K562 (cell line): Measurements from ENCODE around the gene KIF3A. TPM values are rescaled to one million over a fixed set of nuclear protein-coding genes. Genes with fewer than 3 reads are reported as not detected.

ENCODE experiments used
- ATAC-seq: fragments of 200-7000 bp; cut with Tn5 transposase; 3 replicates; pipeline ENCODE4 v1.9.1; 2020; ENCODE audit warnings: moderate library complexity
- BruUV-seq: library from RNA; stranded (reverse); fragments of 400-500 nt; replicated peaks from 2 replicates; lab custom pipeline; 2021; lab: Mats Ljungman, UMichigan
- CTCF ChIA-PET: fragments of 300-600 bp; formaldehyde crosslinking; extraction: SDS; loops from one replicate; lab custom pipeline; 2021; ENCODE audit warnings: low intra/inter-chr PET ratio; lab: Yijun Ruan, JAX
- POLR2A ChIA-PET: fragments of 300-600, 350-650 bp; sonication (Branson Sonifier 250); formaldehyde crosslinking; extraction: SDS; loops from one replicate; lab custom pipeline; 2021; ENCODE audit warnings: antibody characterized with exemption, inconsistent platforms; lab: Yijun Ruan, JAX
- DNase-seq, 4 experiments: peaks; one replicate each; pipeline versions ENCODE4 v3.0.0 to v3.0.0-alpha.2; 2011 to 2018; ENCODE audit warnings: low spot score in 3 of 4, mixed read lengths in 3 of 4; ENCODE audit errors: extremely low read depth in 1 of 4
- FAIRE-seq: peaks from 2 replicates; lab custom pipeline; 2011; peaks lifted over from hg19 to GRCh38; lab: Jason Lieb, UNC
- H2AFZ ChIP-seq: 2 replicates; pipeline ENCODE4 v1.6.0; 2011; ENCODE audit warnings: low read depth, low read length, control low read depth, inconsistent platforms
- H3K27ac ChIP-seq: fragments of 200-600 bp; 3 replicates; pipeline ENCODE4 v1.8.0; 2011; ENCODE audit warnings: low read depth, mild to moderate bottlenecking, control low read depth, inconsistent platforms, low read length, moderate library complexity, mixed read lengths; ENCODE audit errors: extremely low read depth
- H3K27me3 ChIP-seq, 2 experiments: fragments of 300-600 bp in 1 of 2; 2 replicates in 1 of 2; 3 replicates in 1 of 2; pipeline versions ENCODE4 v1.6.0 to v1.8.0; 2011; ENCODE audit warnings: inconsistent platforms in 2 of 2, low read length in 2 of 2, mild to moderate bottlenecking in 1 of 2, mixed read lengths in 1 of 2, moderate library complexity in 1 of 2; ENCODE audit not compliant: control insufficient read depth in 2 of 2, insufficient read depth in 2 of 2
- H3K36me3 ChIP-seq: fragments of 300-600 bp; 3 replicates; pipeline ENCODE4 v1.8.0; 2011; ENCODE audit warnings: mild to moderate bottlenecking, low read length, inconsistent platforms; ENCODE audit not compliant: control insufficient read depth, insufficient read depth
- H3K4me1 ChIP-seq, 2 experiments: fragments of 200-600 bp in 1 of 2; replicated peaks in 1 of 2; 2 replicates in 1 of 2; 3 replicates in 1 of 2; pipeline versions ENCODE4 v1.5.1 to v1.8.0; 2011; ENCODE audit warnings: inconsistent platforms in 2 of 2, low read length in 2 of 2, mild to moderate bottlenecking in 1 of 2, mixed read lengths in 1 of 2, moderate library complexity in 1 of 2; ENCODE audit not compliant: control insufficient read depth in 2 of 2, insufficient read depth in 2 of 2
- H3K4me2 ChIP-seq: 2 replicates; pipeline ENCODE4 v1.6.1; 2011; ENCODE audit warnings: low read length, control low read depth, inconsistent platforms, mixed read lengths; ENCODE audit not compliant: insufficient read depth
- H3K4me3 ChIP-seq: fragments of 200-600 bp; sonication (generic), shearing (Covaris generic); 2 replicates; pipeline ENCODE4 v1.5.1; 2016; ENCODE audit warnings: control low read depth, inconsistent platforms
- H3K79me2 ChIP-seq: fragments of 200-600 bp; 3 replicates; pipeline ENCODE4 v1.8.0; 2011; ENCODE audit warnings: low read length, inconsistent platforms; ENCODE audit not compliant: control insufficient read depth, insufficient read depth
- H3K9ac ChIP-seq, 2 experiments: 2 replicates each; pipeline versions ENCODE4 v1.6.0 to v1.6.1; 2011; ENCODE audit warnings: low read depth in 2 of 2, low read length in 2 of 2, control low read depth in 1 of 2, inconsistent platforms in 1 of 2, mild to moderate bottlenecking in 1 of 2, mixed read lengths in 1 of 2; ENCODE audit not compliant: insufficient read depth in 1 of 2
- H3K9me1 ChIP-seq: one replicate; pipeline ENCODE4 v1.6.0; 2011; ENCODE audit warnings: inconsistent platforms, mild to moderate bottlenecking, low read length, moderate library complexity; ENCODE audit not compliant: control insufficient read depth, insufficient read depth
- H3K9me3 ChIP-seq: replicated peaks from 2 replicates; pipeline ENCODE4 v1.5.1; 2011; ENCODE audit warnings: low read depth, low read length, inconsistent platforms; ENCODE audit not compliant: control insufficient read depth, insufficient read depth
- H4K20me1 ChIP-seq: replicated peaks from 2 replicates; pipeline ENCODE4 v1.6.1; 2011; ENCODE audit warnings: low read length, inconsistent platforms, mixed read lengths; ENCODE audit not compliant: control insufficient read depth, insufficient read depth
- ARID1B ChIP-seq: fragments of 450-650 bp; IDR thresholded peaks from 2 replicates; pipeline ENCODE4 v1.6.1; 2016; ENCODE audit warnings: antibody characterized with exemption, mild to moderate bottlenecking, inconsistent platforms
- ATF7 ChIP-seq: fragments of 450-650 bp; IDR thresholded peaks from 2 replicates; pipeline ENCODE4 v1.7.1; 2014; ENCODE audit warnings: mild to moderate bottlenecking, moderate library complexity
- BCOR ChIP-seq: fragments of 450-650 bp; IDR thresholded peaks from 2 replicates; pipeline ENCODE4 v1.6.1; 2016
- BHLHE40 ChIP-seq: IDR thresholded peaks from 2 replicates; pipeline ENCODE4 v1.6.1; 2011; ENCODE audit warnings: low read length, improper control_type of control experiment
- CBFA2T2 ChIP-seq: fragments of 450-650 bp; conservative IDR thresholded peaks from 2 replicates; pipeline ENCODE4 v1.6.1; 2017; ENCODE audit warnings: mild to moderate bottlenecking
- CBFA2T3 ChIP-seq: fragments of 450-650 bp; IDR thresholded peaks from 2 replicates; pipeline ENCODE4 v1.6.1; 2017
- CEBPB ChIP-seq: fragments of 450-650 bp; IDR thresholded peaks from 2 replicates; pipeline ENCODE4 v1.6.1; 2016; ENCODE audit warnings: missing genetic modification characterization, missing compliant biosample characterization
- CEBPG ChIP-seq, 3 experiments: fragments of 200-800 bp in 1 of 3; sonication (Bioruptor generic) in 1 of 3; sonication (generic) in 1 of 3; formaldehyde crosslinking in 1 of 3; IDR thresholded peaks in 2 of 3; conservative IDR thresholded peaks in 1 of 3; 2 replicates each; pipeline versions ENCODE4 v1.6.1 to v1.8.0; 2016 to 2022; ENCODE audit warnings: missing compliant biosample characterization in 2 of 3, missing genetic modification characterization in 2 of 3, mild to moderate bottlenecking in 1 of 3, missing genetic modification reagents in 1 of 3
- DPF2 ChIP-seq: fragments of 450-650 bp; IDR thresholded peaks from 2 replicates; pipeline ENCODE4 v1.6.1; 2016
- EP300 ChIP-seq: IDR thresholded peaks from 2 replicates; pipeline ENCODE4 v1.6.1; 2012; ENCODE audit warnings: low read length, improper control_type of control experiment
- FOSL1 ChIP-seq: fragments of 200-800 bp; sonication (Bioruptor generic); conservative IDR thresholded peaks from 2 replicates; pipeline ENCODE4 v1.6.1; 2016; ENCODE audit warnings: missing genetic modification characterization, missing compliant biosample characterization
- FOXM1 ChIP-seq, 2 experiments: fragments of 450-650 bp in 1 of 2; sonication (generic) in 1 of 2; formaldehyde crosslinking in 1 of 2; IDR thresholded peaks; 2 replicates each; pipeline versions ENCODE4 v1.6.1 to v1.9.0; 2017 to 2022; ENCODE audit warnings: low read depth in 2 of 2, mild to moderate bottlenecking in 2 of 2, missing genetic modification reagents in 1 of 2, moderate library complexity in 1 of 2
- JUND ChIP-seq, 2 experiments: IDR thresholded peaks; 2 replicates in 1 of 2; 3 replicates in 1 of 2; pipeline ENCODE4 v1.6.1; 2011; ENCODE audit warnings: borderline replicate concordance in 2 of 2, low read depth in 2 of 2, low read length in 2 of 2, improper control_type of control experiment in 1 of 2, missing biosample characterization in 1 of 2, missing genetic modification characterization in 1 of 2, missing genetic modification reagents in 1 of 2
- KDM2B ChIP-seq: fragments of 250-450 bp; sonication (Bioruptor Pico); IDR thresholded peaks from 2 replicates; pipeline ENCODE4 v1.8.0; 2021; ENCODE audit warnings: mild to moderate bottlenecking, moderate library complexity
- KLF16 ChIP-seq: IDR thresholded peaks from 2 replicates; pipeline ENCODE4 v1.6.1; 2016; ENCODE audit warnings: antibody characterized with exemption
- MEIS2 ChIP-seq: fragments of 450-650 bp; IDR thresholded peaks from 2 replicates; pipeline ENCODE4 v1.6.1; 2014; ENCODE audit warnings: mild to moderate bottlenecking; ENCODE audit not compliant: partially characterized antibody
- RCOR1 ChIP-seq, 2 experiments: IDR thresholded peaks; 2 replicates each; pipeline ENCODE4 v1.6.1; 2012; ENCODE audit warnings: low read depth in 2 of 2, low read length in 2 of 2, borderline replicate concordance in 1 of 2, improper control_type of control experiment in 1 of 2
- SMARCE1 ChIP-seq: fragments of 450-650 bp; IDR thresholded peaks from 2 replicates; pipeline ENCODE4 v1.7.1; 2016; ENCODE audit warnings: mild to moderate bottlenecking
- TAL1 ChIP-seq: fragments of 450-650 bp; IDR thresholded peaks from 2 replicates; pipeline ENCODE4 v1.6.1; 2016; ENCODE audit warnings: mild to moderate bottlenecking
- TBL1XR1 ChIP-seq, 2 experiments: IDR thresholded peaks; 2 replicates each; pipeline ENCODE4 v1.6.1; 2012; ENCODE audit warnings: improper control_type of control experiment in 2 of 2, low read length in 2 of 2, mild to moderate bottlenecking in 1 of 2
- TCF3 ChIP-seq: sonication (generic); formaldehyde crosslinking; IDR thresholded peaks from 2 replicates; pipeline ENCODE4 v1.4.0; 2020; ENCODE audit warnings: mild to moderate bottlenecking, missing genetic modification reagents
- TEAD4 ChIP-seq, 2 experiments: sonication (generic) in 1 of 2; formaldehyde crosslinking in 1 of 2; IDR thresholded peaks; 2 replicates each; pipeline versions ENCODE4 v1.6.1 to v1.8.0; 2012 to 2022; ENCODE audit warnings: borderline replicate concordance in 1 of 2, inconsistent platforms in 1 of 2, low read length in 1 of 2, mild to moderate bottlenecking in 1 of 2, missing genetic modification reagents in 1 of 2
- U2AF2 ChIP-seq: fragments of 200-400 bp; formaldehyde crosslinking; optimal IDR thresholded peaks from 2 replicates; pipeline ENCODE3; 2017; ENCODE audit warnings: low read depth, mild to moderate bottlenecking, low read length
- WGBS: fragments of 100-300 bp; shearing (Covaris generic); methylation state at CpG from one replicate; pipeline ENCODE4 v1.1.6; 2016; ENCODE audit warnings: low coverage, mixed read lengths; ENCODE audit not compliant: insufficient coverage; ENCODE audit errors: missing lambda C conversion rate; 5-methylcytosine and 5-hydroxymethylcytosine counted together
- in situ Hi-C: fragments of 300-500 bp; cut with MboI; formaldehyde crosslinking; loops from 4 replicates; pipeline ENCODE4 v1.15.0; 2018; ENCODE audit warnings: inconsistent platforms, mixed read lengths
- intact Hi-C: fragments of 100-400 bp; cut with micrococcal nuclease; formaldehyde crosslinking; loops from 2 replicates; pipeline ENCODE4 v1.14.2; 2022
- polyA plus RNA-seq, 8 experiments: library from polyadenylated mRNA; depleted of rRNA in 4 of 8; stranded (reverse) in 5 of 8; unstranded in 3 of 8; fragments of >200 nt; fragmentation: Nextera tagmentation in 2 of 8; fragmentation: Illumina TruSeq in 1 of 8; extraction: Ambion mirVana in 2 of 8; extraction: Trizol in 1 of 8; gene quantifications; 2 replicates each; pipeline versions ENCODE4 v1.2.1 to v1.2.3, GENCODE V29; 2011 to 2014; ENCODE audit warnings: inconsistent platforms in 1 of 8, missing spikeins in 1 of 8
- total RNA-seq, 7 experiments: library from RNA; depleted of rRNA in 6 of 7; stranded (reverse); fragments of >200 nt in 6 of 7; fragmentation: Illumina TruSeq in 2 of 7; extraction: Trizol in 2 of 7; gene quantifications; 2 replicates each; pipeline versions ENCODE4 v1.2.1 to v1.2.3, GENCODE V29; 2011 to 2021; ENCODE audit warnings: low replicate concordance in 1 of 7

The KIF3A gene
- total and polyA plus RNA-seq, 9 of the 15 experiments (the other 6 are each of a cell fraction or from before 2014, with no cell fraction given), result 1.5 to 7.8 (median 6.0) TPM

- Histone ChIP-seq H3K9me3 (no peaks in the 10 kb centered on the region), H3K79me2 (no peaks in the 10 kb centered on the region), H3K9me1 (no peaks in the 10 kb centered on the region), H2AFZ (no peak overlapping the region), H3K9ac (no peak overlapping the region), H3K4me2 (no peak overlapping the region), H3K4me1 (peaks cover 7 to 30% of the 10 kb centered on the region in 2 experiments; a peak in 4 of 5 replicates), H3K36me3 (no peaks in the 10 kb centered on the region), H4K20me1 (no peaks in the 10 kb centered on the region), H3K27ac (no peak overlapping the region), H3K4me3 (no peak overlapping the region), H3K27me3 (no peaks in the 10 kb centered on the region)
- ATAC-seq (no peak), FAIRE-seq (peak; percentile 29), DNase-seq (no peak)
- ChIA-PET POLR2A (interaction anchor here (0.7 to 1.4 kb wide), 3 partner anchors 7 to 86 kb away, joined by 3 to 5 read pairs (median 3); no protein-coding TSS in a partner anchor), CTCF (no interaction called here)
- WGBS, result 12% methylated on average over 7 of the region's 7 CpGs
- in situ Hi-C loops, result no loop called here
- intact Hi-C loops, result no loop called here
- no TSS peak for BruUV-seq
- TF ChIP-seq RCOR1 (IDR thresholded peaks at IDR 0.05; ENCODE audit: borderline replicate concordance in 1 of 2, low read depth in 2 of 2, low read length in 2 of 2), result peak in 1 of 2 experiments; percentile 52; a peak in 1 of 4 replicates
- 0 out of 2 replicates have a peak, but pooled peaks have one; percentile 28 for TF ChIP-seq EP300
- TF ChIP-seq U2AF2, result no peak
- peak; percentile 38; the same call in 1 of the 2 replicates for TF ChIP-seq DPF2
- TF ChIP-seq FOXM1 (IDR thresholded peaks at IDR 0.05; ENCODE audit: low read depth), result 0 out of 2 replicates have a peak, but pooled peaks have one; percentile 31
- no peak for TF ChIP-seq FOXM1 (CRISPR knock-in tag; IDR thresholded peaks at IDR 0.05; ENCODE audit: low read depth)
- TF ChIP-seq KDM2B (CRISPR knock-in tag), result no peak
- peak; percentile 44; the same call in 1 of the 2 replicates for TF ChIP-seq ARID1B
- 0 out of 2 replicates have a peak, but pooled peaks have one; percentile 20 for TF ChIP-seq TAL1
- no peak for TF ChIP-seq BHLHE40
- peak; percentile 41; the same call in 1 of the 2 replicates for TF ChIP-seq CEBPB (tag)
- TF ChIP-seq SMARCE1, result no peak; the same call in 1 of the 2 replicates
- no peak for TF ChIP-seq BCOR
- TF ChIP-seq CEBPG (CRISPR knock-in tag; IDR thresholded peaks at IDR 0.05), result no peak
- TF ChIP-seq CEBPG (tag; conservative IDR thresholded peaks at IDR 0.05 in 1 of 2, IDR thresholded peaks at IDR 0.05 in 1 of 2), result peak in 1 of 2 experiments; percentile 47; a peak in 3 of 4 replicates
- TF ChIP-seq TEAD4 (IDR thresholded peaks at IDR 0.05; ENCODE audit: low read length), result peak; percentile 68; the same call in 1 of the 2 replicates
- no peak for TF ChIP-seq TEAD4 (CRISPR knock-in tag; IDR thresholded peaks at IDR 0.05; ENCODE audit: borderline replicate concordance)
- no peak for TF ChIP-seq MEIS2
- TF ChIP-seq KLF16, result 0 out of 2 replicates have a peak, but pooled peaks have one; percentile 14
- peak; percentile 34; the same call in 1 of the 2 replicates for TF ChIP-seq CBFA2T2
- 0 out of 2 replicates have a peak, but pooled peaks have one; percentile 21 for TF ChIP-seq TCF3 (CRISPR knock-in tag)
- peak in 1 of 2 experiments; percentile 44; a peak in 1 of 4 replicates for TF ChIP-seq TBL1XR1 (IDR thresholded peaks at IDR 0.05; ENCODE audit: low read length in 2 of 2)
- TF ChIP-seq FOSL1 (tag), result peak; percentile 32; the same call in 1 of the 2 replicates
- TF ChIP-seq JUND (IDR thresholded peaks at IDR 0.05; ENCODE audit: borderline replicate concordance, low read depth, low read length), result 0 out of 2 replicates have a peak, but pooled peaks have one; percentile 23
- TF ChIP-seq JUND (tag; IDR thresholded peaks at IDR 0.05; ENCODE audit: borderline replicate concordance, low read depth, low read length), result no peak; the same call in 2 of the 3 replicates
- 0 out of 2 replicates have a peak, but pooled peaks have one; percentile 16 for TF ChIP-seq ATF7
- TF ChIP-seq CBFA2T3, result peak; percentile 54
Observed at GRCh38 chr5:132688536-132689339, 48.6 kb downstream of the KIF3A start.
